Activated naive CD4-positive, alpha-beta T cell treated with anti-CD3 and anti-CD28 coated beads, Interleukin-2, amount 50 U/mL, for 24 hours (primary cell): ENCODE measurements around the gene ADAMTS8.
"Not testable (repeated sequence)": the region's sequence is repeated elsewhere in the genome, so short reads cannot be mapped to it uniquely, and the experiment has no call there.

Source experiments
- H3K27ac Mint-ChIP-seq: one replicate; pipeline ENCODE4 v1.8.0; 2021; ENCODE audit warnings: mild to moderate bottlenecking, mixed read lengths
- H3K27me3 Mint-ChIP-seq: one replicate; pipeline ENCODE4 v1.8.0; 2021; ENCODE audit warnings: mixed read lengths
- H3K36me3 Mint-ChIP-seq: one replicate; pipeline ENCODE4 v1.8.0; 2021; ENCODE audit warnings: mixed read lengths
- H3K4me1 Mint-ChIP-seq: one replicate; pipeline ENCODE4 v1.8.0; 2021; ENCODE audit warnings: mixed read lengths
- H3K4me3 Mint-ChIP-seq: one replicate; pipeline ENCODE4 v1.8.0; 2021; ENCODE audit warnings: mild to moderate bottlenecking, mixed read lengths
- H3K9me3 Mint-ChIP-seq: one replicate; pipeline ENCODE4 v1.8.0; 2021; ENCODE audit warnings: mixed read lengths

The ADAMTS8 gene

GRCh38 chr11:130449996-130450769 lies 21.8 kb upstream of the ADAMTS8 start:
- Mint-ChIP-seq H3K27me3 (peaks cover 17% of the 10 kb centered on the region), H3K9me3 (no peaks in the 10 kb centered on the region), H3K4me3 (peak overlapping the region; percentile 26), H3K4me1 (peaks cover 4% of the 10 kb centered on the region), H3K27ac (no peak overlapping the region), H3K36me3 (no peaks in the 10 kb centered on the region)

GRCh38 chr11:130449310-130449990 lies 21.0 kb upstream of the ADAMTS8 start:
- peak overlapping the region; percentile 30 for H3K4me3 Mint-ChIP-seq
- H3K36me3 Mint-ChIP-seq = no peaks in the 10 kb centered on the region
- H3K4me1 Mint-ChIP-seq = peaks cover 4% of the 10 kb centered on the region
- peaks cover 17% of the 10 kb centered on the region for H3K27me3 Mint-ChIP-seq
- H3K9me3 Mint-ChIP-seq = no peaks in the 10 kb centered on the region
- H3K27ac Mint-ChIP-seq = no peak overlapping the region

GRCh38 chr11:130448416-130449309 lies 20.3 kb upstream of the ADAMTS8 start, which contains the start of gene ADAMTS15:
Gene ADAMTS15, plus strand, starts transcription at chr11:130448645. Its CDS starts 329 bp downstream, at chr11:130448974.
- peaks cover 4% of the 10 kb centered on the region for H3K4me1 Mint-ChIP-seq

GRCh38 chr11:130448039-130448415 lies 19.6 kb upstream of the ADAMTS8 start:
- no peak overlapping the region for H3K27ac Mint-ChIP-seq
- H3K4me3 Mint-ChIP-seq = peak overlapping the region; percentile 57
- H3K4me1 Mint-ChIP-seq = peaks cover 4% of the 10 kb centered on the region
- no peaks in the 10 kb centered on the region for H3K36me3 Mint-ChIP-seq
- H3K27me3 Mint-ChIP-seq = peaks cover 10% of the 10 kb centered on the region
- no peaks in the 10 kb centered on the region for H3K9me3 Mint-ChIP-seq

More at GRCh38 chr11:130448416-130449309, 20.3 kb upstream of the ADAMTS8 start, which contains the start of gene ADAMTS15:
- Mint-ChIP-seq H3K27me3 (peaks cover 12% of the 10 kb centered on the region), H3K27ac (no peak within 1 kb of the TSS), H3K36me3 (no peaks in the 10 kb centered on the region), H3K9me3 (no peaks in the 10 kb centered on the region), H3K4me3 (peak within 1 kb of the TSS; percentile 57)

- Mint-ChIP-seq H3K27ac (no peak overlapping the region), H3K9me3 (no peaks in the 10 kb centered on the region), H3K36me3 (no peaks in the 10 kb centered on the region), H3K4me1 (peaks cover 4% of the 10 kb centered on the region), H3K4me3 (no peak overlapping the region), H3K27me3 (peaks cover 7% of the 10 kb centered on the region)
These were observed 17.4 kb upstream of the ADAMTS8 start for GRCh38 chr11:130445788-130446187.

- no peaks in the 10 kb centered on the region for H3K9me3 Mint-ChIP-seq
- no peaks in the 10 kb centered on the region for H3K36me3 Mint-ChIP-seq
- no peak overlapping the region for H3K4me3 Mint-ChIP-seq
- peaks cover 2% of the 10 kb centered on the region for H3K27me3 Mint-ChIP-seq
- peaks cover 9% of the 10 kb centered on the region for H3K4me1 Mint-ChIP-seq
- no peak overlapping the region for H3K27ac Mint-ChIP-seq
These were observed 14.3 kb upstream of the ADAMTS8 start for GRCh38 chr11:130442737-130443136.

GRCh38 chr11:130441719-130442118 lies 13.3 kb upstream of the ADAMTS8 start:
- H3K27me3 Mint-ChIP-seq = peaks cover 2% of the 10 kb centered on the region
- H3K4me1 Mint-ChIP-seq = peaks cover 9% of the 10 kb centered on the region

GRCh38 chr11:130439876-130440275 lies 11.5 kb upstream of the ADAMTS8 start:
- H3K4me1 Mint-ChIP-seq = peaks cover 9% of the 10 kb centered on the region
- H3K27ac Mint-ChIP-seq = no peak overlapping the region
- H3K36me3 Mint-ChIP-seq = no peaks in the 10 kb centered on the region
- H3K9me3 Mint-ChIP-seq = no peaks in the 10 kb centered on the region
- H3K27me3 Mint-ChIP-seq = no peaks in the 10 kb centered on the region
- H3K4me3 Mint-ChIP-seq = no peak overlapping the region

More at GRCh38 chr11:130441719-130442118, 13.3 kb upstream of the ADAMTS8 start:
- Mint-ChIP-seq H3K9me3 (no peaks in the 10 kb centered on the region), H3K27ac (no peak overlapping the region), H3K36me3 (no peaks in the 10 kb centered on the region), H3K4me3 (no peak overlapping the region)

GRCh38 chr11:130439160-130439519 lies 10.7 kb upstream of the ADAMTS8 start:
- H3K4me3 Mint-ChIP-seq = no peak overlapping the region
- no peak overlapping the region for H3K27ac Mint-ChIP-seq

GRCh38 chr11:130438401-130439159 lies 10.2 kb upstream of the ADAMTS8 start:
- not testable (repeated sequence) for H3K4me1 Mint-ChIP-seq, H3K36me3 Mint-ChIP-seq, H3K27me3 Mint-ChIP-seq, H3K9me3 Mint-ChIP-seq, H3K4me3 Mint-ChIP-seq
- H3K27ac Mint-ChIP-seq = peak overlapping the region; percentile 68

More at GRCh38 chr11:130439160-130439519, 10.7 kb upstream of the ADAMTS8 start:
- Mint-ChIP-seq H3K9me3 (no peaks in the 10 kb centered on the region), H3K36me3 (no peaks in the 10 kb centered on the region), H3K4me1 (peaks cover 9% of the 10 kb centered on the region), H3K27me3 (no peaks in the 10 kb centered on the region)

GRCh38 chr11:130437848-130438247 lies 9.4 kb upstream of the ADAMTS8 start:
- Mint-ChIP-seq H3K9me3 (no peaks in the 10 kb centered on the region), H3K36me3 (no peaks in the 10 kb centered on the region), H3K4me1 (peaks cover 9% of the 10 kb centered on the region), H3K4me3 (no peak overlapping the region), H3K27me3 (no peaks in the 10 kb centered on the region), H3K27ac (no peak overlapping the region)

GRCh38 chr11:130436171-130436570 lies 7.8 kb upstream of the ADAMTS8 start:
- H3K27ac Mint-ChIP-seq = no peak overlapping the region
- no peak overlapping the region for H3K4me3 Mint-ChIP-seq
- H3K27me3 Mint-ChIP-seq = peaks cover 1% of the 10 kb centered on the region
- H3K36me3 Mint-ChIP-seq = no peaks in the 10 kb centered on the region
- H3K4me1 Mint-ChIP-seq = peaks cover 9% of the 10 kb centered on the region
- H3K9me3 Mint-ChIP-seq = no peaks in the 10 kb centered on the region

GRCh38 chr11:130435671-130436070 lies 7.3 kb upstream of the ADAMTS8 start:
- H3K9me3 Mint-ChIP-seq = no peaks in the 10 kb centered on the region
- peak overlapping the region; percentile 53 for H3K4me3 Mint-ChIP-seq
- no peaks in the 10 kb centered on the region for H3K36me3 Mint-ChIP-seq
- H3K27ac Mint-ChIP-seq = no peak overlapping the region
- peaks cover 2% of the 10 kb centered on the region for H3K27me3 Mint-ChIP-seq
- H3K4me1 Mint-ChIP-seq = peaks cover 9% of the 10 kb centered on the region

GRCh38 chr11:130434521-130435223 lies 6.3 kb upstream of the ADAMTS8 start:
- Mint-ChIP-seq H3K4me1 (peaks cover 9% of the 10 kb centered on the region), H3K9me3 (no peaks in the 10 kb centered on the region), H3K4me3 (no peak overlapping the region), H3K27me3 (peaks cover 9% of the 10 kb centered on the region), H3K27ac (no peak overlapping the region), H3K36me3 (no peaks in the 10 kb centered on the region)
